Activated naive CD4-positive, alpha-beta T cell treated with anti-CD3 and anti-CD28 coated beads, Interleukin-2, amount 50 U/mL, for 72 hours (primary cell): Measurements from ENCODE around the gene RELL2. TPM values are rescaled to one million over a fixed set of nuclear protein-coding genes. Genes with fewer than 3 reads are reported as not detected.
A peak's percentile ranks its signal among the peaks of the same experiment; 100 is the strongest.
"Not testable (repeated sequence)": the region's sequence is repeated elsewhere in the genome, so short reads cannot be mapped to it uniquely, and the experiment has no call there.

ENCODE experiments used
- ATAC-seq, 2 donors: fragments of 150-1000 bp; cut with Tn5 transposase; 2 replicates each; pipeline ENCODE4 v1.10.0; 2021; ENCODE audit warnings: mild to moderate bottlenecking in 2 of 2, moderate library complexity in 2 of 2
- DNase-seq, 2 donors: peaks; one replicate each; pipeline ENCODE4 v3.0.0; 2021 to 2022; ENCODE audit warnings: low spot score in 2 of 2
- H3K27ac Mint-ChIP-seq, 2 donors: one replicate each; pipeline ENCODE4 v1.8.0; 2022; ENCODE audit warnings: mild to moderate bottlenecking in 2 of 2, mixed read lengths in 2 of 2
- H3K36me3 Mint-ChIP-seq, 2 donors: one replicate each; pipeline ENCODE4 v1.8.0; 2022; ENCODE audit warnings: mixed read lengths in 2 of 2
- H3K9me3 Mint-ChIP-seq, 2 donors: one replicate each; pipeline ENCODE4 v1.8.0; 2022; ENCODE audit warnings: mixed read lengths in 2 of 2
- total RNA-seq, 2 donors: library from RNA; stranded (reverse); gene quantifications; one replicate each; pipeline ENCODE4 v1.2.3, GENCODE V29; 2022

RELL2 gene
- total RNA-seq: 10 to 100 TPM; 22.2 to 34.2 TPM

GRCh38 chr5:141636413-141637122, at the start of gene RELL2, which contains the start of gene HDAC3:
RELL2 (plus strand) TSS chr5:141636997; CDS start chr5:141638226, 1,229 bp downstream.
HDAC3 (minus strand) TSS chr5:141636849; CDS start chr5:141636790, 59 bp downstream.
- DNase-seq (peak; percentile 94 to 98), ATAC-seq (peak; percentile 88 to 93)
- H3K36me3 Mint-ChIP-seq: peaks cover 16 to 19% of the 10 kb centered on the region in 2 donors
- H3K9me3 Mint-ChIP-seq: no peaks in the 10 kb centered on the region
- H3K27ac Mint-ChIP-seq: peak within 1 kb of the TSS; percentile 80 to 93

GRCh38 chr5:141590127-141590526, 46.7 kb upstream of the RELL2 start:
- Mint-ChIP-seq H3K9me3 (no peaks in the 10 kb centered on the region), H3K36me3 (peaks cover 4 to 6% of the 10 kb centered on the region in 2 donors), H3K27ac (no peak overlapping the region)

GRCh38 chr5:141596867-141597266, 39.9 kb upstream of the RELL2 start:
- H3K27ac Mint-ChIP-seq: no peak overlapping the region
- DNase-seq (no peak), ATAC-seq (no peak)
- no peaks in the 10 kb centered on the region for H3K36me3 Mint-ChIP-seq
- no peaks in the 10 kb centered on the region for H3K9me3 Mint-ChIP-seq

More at GRCh38 chr5:141590127-141590526, 46.7 kb upstream of the RELL2 start:
- DNase-seq: no peak
- no peak for ATAC-seq

GRCh38 chr5:141597394-141597793, 39.4 kb upstream of the RELL2 start:
- no peak for DNase-seq
- Mint-ChIP-seq H3K36me3 (no peaks in the 10 kb centered on the region), H3K9me3 (no peaks in the 10 kb centered on the region), H3K27ac (no peak overlapping the region)
- ATAC-seq: peak in 1 of 2 donors; percentile 68

- Mint-ChIP-seq H3K27ac (no peak overlapping the region), H3K9me3 (no peaks in the 10 kb centered on the region), H3K36me3 (no peaks in the 10 kb centered on the region)
- DNase-seq: no peak
- no peak for ATAC-seq
Measured at GRCh38 chr5:141597814-141598213, 39.0 kb upstream of the RELL2 start.

- H3K27ac Mint-ChIP-seq: peak overlapping the region; percentile 9 to 84
- no peak for DNase-seq
- no peaks in the 10 kb centered on the region for H3K9me3 Mint-ChIP-seq
- peak; percentile 64 to 80 for ATAC-seq
- H3K36me3 Mint-ChIP-seq: no peaks in the 10 kb centered on the region
Measured at GRCh38 chr5:141598391-141599345, 38.1 kb upstream of the RELL2 start.

- no peak for DNase-seq
- H3K9me3 Mint-ChIP-seq: no peaks in the 10 kb centered on the region
- H3K27ac Mint-ChIP-seq: peak overlapping the region; percentile 30 to 82
- ATAC-seq: no peak
- H3K36me3 Mint-ChIP-seq: no peaks in the 10 kb centered on the region
Measured at GRCh38 chr5:141602606-141603005, 34.2 kb upstream of the RELL2 start.

GRCh38 chr5:141603923-141604717, 32.7 kb upstream of the RELL2 start:
- DNase-seq: no peak

GRCh38 chr5:141605523-141606277, 31.1 kb upstream of the RELL2 start:
- Mint-ChIP-seq H3K9me3 (no peaks in the 10 kb centered on the region), H3K36me3 (peaks cover 0 to 5% of the 10 kb centered on the region in 2 donors), H3K27ac (peak overlapping the region; percentile 83)
- ATAC-seq: peak; percentile 91 to 94
- DNase-seq: peak; percentile 52 to 64

More at GRCh38 chr5:141603923-141604717, 32.7 kb upstream of the RELL2 start:
- peak overlapping the region; percentile 80 to 87 for H3K27ac Mint-ChIP-seq
- no peaks in the 10 kb centered on the region for H3K9me3 Mint-ChIP-seq
- no peaks in the 10 kb centered on the region for H3K36me3 Mint-ChIP-seq
- peak; percentile 46 to 78 for ATAC-seq

- Mint-ChIP-seq H3K9me3 (no peaks in the 10 kb centered on the region), H3K27ac (peak overlapping the region; percentile 29 to 82), H3K36me3 (peaks cover 0 to 12% of the 10 kb centered on the region in 2 donors)
- DNase-seq (no peak), ATAC-seq (no peak)
Measured at GRCh38 chr5:141608046-141608445, 28.8 kb upstream of the RELL2 start.

- DNase-seq (no peak), ATAC-seq (no peak)
- H3K27ac Mint-ChIP-seq: peak overlapping the region; percentile 29 to 82
- H3K36me3 Mint-ChIP-seq: peaks cover 0 to 12% of the 10 kb centered on the region in 2 donors
- H3K9me3 Mint-ChIP-seq: no peaks in the 10 kb centered on the region
Measured at GRCh38 chr5:141608557-141608956, 28.2 kb upstream of the RELL2 start.

GRCh38 chr5:141609044-141609443, 27.8 kb upstream of the RELL2 start:
- peaks cover 0 to 12% of the 10 kb centered on the region in 2 donors for H3K36me3 Mint-ChIP-seq

GRCh38 chr5:141609921-141610320, 26.9 kb upstream of the RELL2 start:
- DNase-seq, H3K9me3 Mint-ChIP-seq, ATAC-seq: not testable (repeated sequence)
- Mint-ChIP-seq H3K27ac (peak overlapping the region in 1 of 2 donors; percentile 56), H3K36me3 (peaks cover 0 to 12% of the 10 kb centered on the region in 2 donors)

More at GRCh38 chr5:141609044-141609443, 27.8 kb upstream of the RELL2 start:
- H3K27ac Mint-ChIP-seq: no peak overlapping the region
- DNase-seq: no peak
- ATAC-seq: no peak
- H3K9me3 Mint-ChIP-seq: no peaks in the 10 kb centered on the region

- Mint-ChIP-seq H3K36me3 (peaks cover 3 to 19% of the 10 kb centered on the region in 2 donors), H3K27ac (peak overlapping the region; percentile 4 to 9), H3K9me3 (no peaks in the 10 kb centered on the region)
- DNase-seq (no peak), ATAC-seq (no peak)
Measured at GRCh38 chr5:141611289-141611688, 25.5 kb upstream of the RELL2 start.

- no peak overlapping the region for H3K27ac Mint-ChIP-seq
- H3K36me3 Mint-ChIP-seq: peaks cover 20 to 39% of the 10 kb centered on the region in 2 donors
- no peak for ATAC-seq
- DNase-seq: no peak
- no peaks in the 10 kb centered on the region for H3K9me3 Mint-ChIP-seq
Measured at GRCh38 chr5:141613344-141613743, 23.5 kb upstream of the RELL2 start.
